Ascending aorta (tissue), 2 donors: ENCODE results near the gene RNF121. TPM values are rescaled to one million over a fixed set of nuclear protein-coding genes. Genes with fewer than 3 reads are reported as not detected.

Source experiments
- DNase-seq, 2 donors: peaks; one replicate each; pipeline ENCODE4 v3.0.0-alpha.2; 2019; ENCODE audit warnings: low spot score in 2 of 2
- H3K27ac ChIP-seq, 2 donors: fragments of 200-600 bp; sonication (generic); one replicate each; pipeline ENCODE4 v1.5.1; 2016 to 2017; ENCODE audit warnings: mild to moderate bottlenecking in 1 of 2
- H3K27me3 ChIP-seq: fragments of 200-600 bp; sonication (generic); one replicate; pipeline ENCODE4 v1.5.1; 2017
- H3K36me3 ChIP-seq, 2 donors: fragments of 200-600 bp; sonication (generic); one replicate each; pipeline ENCODE4 v1.5.1; 2016
- H3K4me1 ChIP-seq, 2 donors: fragments of 200-600 bp; sonication (generic); one replicate each; pipeline ENCODE4 v1.5.1; 2016 to 2017; ENCODE audit warnings: mild to moderate bottlenecking in 1 of 2
- H3K4me3 ChIP-seq, 2 donors: fragments of 200-600 bp; sonication (generic); one replicate each; pipeline ENCODE4 v1.5.1; 2016 to 2017; ENCODE audit warnings: mild to moderate bottlenecking in 1 of 2
- H3K9me3 ChIP-seq, 2 donors: fragments of 200-600 bp; sonication (generic); one replicate each; pipeline ENCODE4 v1.5.1; 2016
- CTCF ChIP-seq, 3 experiments: fragments of 200-600 bp in 2 of 3; fragments of 450-650 bp in 1 of 3; sonication (generic) in 2 of 3; IDR thresholded peaks; one replicate each; pipeline ENCODE4 v1.5.1; 2016 to 2019; ENCODE audit warnings: antibody characterized with exemption in 3 of 3, mild to moderate bottlenecking in 1 of 3, moderate library complexity in 1 of 3
- intact Hi-C: fragments of 100-400 bp; cut with DNase I; formaldehyde crosslinking; loops from one replicate; pipeline ENCODE4 v1.15.1; 2023
- total RNA-seq: library from RNA; depleted of rRNA; stranded (reverse); fragments of >200 nt; gene quantifications from one replicate; pipeline ENCODE4 v1.1.0, GENCODE V29; 2016

Gene RNF121
- total RNA-seq, 1 donor from 2014 or later: 5.0 TPM

GRCh38 chr11:71963468-71963867 lies 34.6 kb downstream of the RNF121 start:
- no peak for DNase-seq
- Histone ChIP-seq H3K9me3 (no peaks in the 10 kb centered on the region), H3K27me3 (no peaks in the 10 kb centered on the region), H3K4me3 (no peak overlapping the region), H3K36me3 (peaks cover 25 to 32% of the 10 kb centered on the region in 2 donors), H3K4me1 (no peaks in the 10 kb centered on the region), H3K27ac (peak overlapping the region in 1 of 2 donors; percentile 2)
- intact Hi-C loops: no loop called here
- no peak for TF ChIP-seq CTCF (IDR thresholded peaks at IDR 0.05)

GRCh38 chr11:71964641-71965040 lies 35.8 kb downstream of the RNF121 start:
- Histone ChIP-seq H3K36me3 (peaks cover 26 to 36% of the 10 kb centered on the region in 2 donors), H3K27ac (no peak overlapping the region), H3K27me3 (no peaks in the 10 kb centered on the region), H3K4me3 (no peak overlapping the region), H3K4me1 (no peaks in the 10 kb centered on the region), H3K9me3 (no peaks in the 10 kb centered on the region)
- no peak for DNase-seq
- intact Hi-C loops: no loop called here
- no peak for TF ChIP-seq CTCF (IDR thresholded peaks at IDR 0.05)

GRCh38 chr11:71971680-71972079 lies 42.8 kb downstream of the RNF121 start:
- Histone ChIP-seq H3K27me3 (no peaks in the 10 kb centered on the region), H3K4me3 (no peak overlapping the region), H3K4me1 (no peaks in the 10 kb centered on the region), H3K9me3 (no peaks in the 10 kb centered on the region), H3K27ac (no peak overlapping the region), H3K36me3 (peaks cover 14 to 25% of the 10 kb centered on the region in 2 donors)
- no peak for TF ChIP-seq CTCF (IDR thresholded peaks at IDR 0.05)
- intact Hi-C loops: no loop called here
- no peak for DNase-seq

GRCh38 chr11:71976551-71976950 lies 47.7 kb downstream of the RNF121 start:
- H3K27ac ChIP-seq: no peak overlapping the region
- H3K4me3 ChIP-seq: no peak overlapping the region
- no peaks in the 10 kb centered on the region for H3K4me1 ChIP-seq
- H3K36me3 ChIP-seq: peaks cover 5 to 10% of the 10 kb centered on the region in 2 donors
- DNase-seq: no peak
- no peaks in the 10 kb centered on the region for H3K27me3 ChIP-seq
- TF ChIP-seq CTCF (IDR thresholded peaks at IDR 0.05): no peak
- no peaks in the 10 kb centered on the region for H3K9me3 ChIP-seq
- intact Hi-C loops: loop anchor here (2.0 kb wide), 1 partner anchor 114 kb away; no protein-coding TSS in a partner anchor

- no peaks in the 10 kb centered on the region for H3K9me3 ChIP-seq
- peaks cover 5 to 10% of the 10 kb centered on the region in 2 donors for H3K36me3 ChIP-seq
- TF ChIP-seq CTCF (IDR thresholded peaks at IDR 0.05): no peak
- H3K4me1 ChIP-seq: no peaks in the 10 kb centered on the region
- no peaks in the 10 kb centered on the region for H3K27me3 ChIP-seq
- intact Hi-C loops: loop anchor here (1.0 to 2.0 kb wide), 2 partner anchors 114 to 167 kb away; no protein-coding TSS in a partner anchor
- no peak overlapping the region for H3K4me3 ChIP-seq
- no peak overlapping the region for H3K27ac ChIP-seq
- no peak for DNase-seq
Observed at GRCh38 chr11:71977090-71977489, 48.2 kb downstream of the RNF121 start.
